HG03095 (cell line): ENCODE results near the gene CHMP1A.

Source experiments
- ATAC-seq: cut with Tn5 transposase; IDR thresholded peaks from one replicate; pipeline ENCODE4 v1.9.1; 2021; ENCODE audit warnings: moderate library complexity; ENCODE audit not compliant: unreplicated experiment

Gene CHMP1A

DNA sequence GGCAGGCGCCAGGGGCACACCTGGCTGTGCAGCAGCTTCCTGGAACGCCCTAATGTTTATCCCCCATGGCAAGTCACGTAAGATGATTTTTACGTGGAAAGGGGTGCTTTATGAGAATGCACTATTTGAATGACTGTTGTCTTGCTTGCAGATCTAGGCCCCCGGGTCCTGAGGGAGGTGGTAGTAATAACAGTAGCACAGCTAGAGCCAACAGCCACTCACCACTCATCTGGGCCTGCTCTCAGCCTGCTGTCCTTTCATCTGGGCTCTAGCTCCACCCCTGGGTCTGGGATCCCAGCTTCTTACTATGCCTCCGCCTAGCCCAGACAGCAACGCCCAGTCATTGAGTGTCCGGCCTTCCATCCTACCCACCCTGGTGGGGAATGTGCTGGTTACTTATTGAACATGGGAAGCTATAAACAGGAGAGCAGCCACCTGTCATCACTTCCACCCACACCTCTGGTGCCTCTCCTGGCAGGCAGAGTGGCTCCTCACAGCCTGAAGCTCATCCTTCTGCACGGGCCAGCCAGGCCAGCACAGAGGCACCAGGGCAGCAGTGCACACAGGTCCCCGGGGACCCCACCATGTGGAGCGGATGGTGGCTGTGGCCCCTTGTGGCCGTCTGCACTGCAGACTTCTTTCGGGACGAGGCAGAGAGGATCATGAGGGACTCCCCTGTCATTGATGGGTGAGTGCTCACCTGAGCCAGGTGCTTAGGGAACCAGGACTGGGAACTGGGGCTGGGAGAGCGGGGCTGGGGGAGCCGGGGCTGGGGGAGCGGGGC lies 27.5 kb downstream of the CHMP1A start:
- ATAC-seq = no peak

DNA sequence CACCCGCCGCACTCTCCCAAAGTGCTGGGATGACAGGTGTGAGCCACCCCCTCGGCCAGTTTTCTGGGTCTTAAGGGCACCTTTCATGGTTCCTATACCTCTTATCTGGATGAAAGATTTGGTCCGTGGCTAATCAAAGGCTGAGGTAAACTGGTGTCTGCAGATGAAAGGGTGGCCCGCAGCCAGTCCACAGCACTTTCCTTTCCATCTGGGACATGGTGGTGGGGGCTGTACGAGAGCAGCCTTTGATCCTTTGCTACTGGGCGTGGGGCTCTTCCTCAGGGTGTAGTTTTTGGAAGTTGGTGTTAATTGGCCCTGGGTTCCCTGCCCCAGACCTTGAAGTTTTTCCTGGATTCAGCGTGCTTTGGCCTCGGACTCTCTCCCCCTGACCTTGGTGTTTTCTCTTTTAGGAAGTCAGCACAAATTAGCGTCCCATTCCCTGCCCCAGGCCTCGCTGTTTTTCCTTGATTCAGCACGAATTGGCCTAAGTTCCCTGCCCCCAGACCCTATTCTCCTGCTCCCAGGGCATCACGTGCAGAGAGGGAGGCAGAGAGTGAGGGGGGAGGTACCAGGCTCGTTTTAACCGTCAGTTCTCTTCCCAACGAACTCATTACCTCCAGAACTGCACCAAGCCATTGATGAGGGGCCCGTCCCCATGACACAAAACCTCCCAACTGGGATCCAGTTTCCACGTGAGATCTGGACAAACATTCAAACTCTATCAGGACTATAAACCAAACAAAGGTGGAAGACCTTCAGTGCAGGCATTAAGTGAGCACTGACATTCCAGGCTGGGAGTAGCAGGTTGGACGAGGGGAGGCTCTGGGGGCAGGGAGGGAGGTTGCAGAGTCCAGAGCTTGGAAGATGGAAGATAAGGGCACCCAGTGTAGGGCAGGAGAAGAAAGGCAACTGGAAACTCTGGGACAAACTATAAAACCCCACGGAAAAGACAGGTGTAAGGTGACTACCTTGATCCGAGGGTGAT lies 32.4 kb downstream of the CHMP1A start:
- ATAC-seq = no peak

DNA sequence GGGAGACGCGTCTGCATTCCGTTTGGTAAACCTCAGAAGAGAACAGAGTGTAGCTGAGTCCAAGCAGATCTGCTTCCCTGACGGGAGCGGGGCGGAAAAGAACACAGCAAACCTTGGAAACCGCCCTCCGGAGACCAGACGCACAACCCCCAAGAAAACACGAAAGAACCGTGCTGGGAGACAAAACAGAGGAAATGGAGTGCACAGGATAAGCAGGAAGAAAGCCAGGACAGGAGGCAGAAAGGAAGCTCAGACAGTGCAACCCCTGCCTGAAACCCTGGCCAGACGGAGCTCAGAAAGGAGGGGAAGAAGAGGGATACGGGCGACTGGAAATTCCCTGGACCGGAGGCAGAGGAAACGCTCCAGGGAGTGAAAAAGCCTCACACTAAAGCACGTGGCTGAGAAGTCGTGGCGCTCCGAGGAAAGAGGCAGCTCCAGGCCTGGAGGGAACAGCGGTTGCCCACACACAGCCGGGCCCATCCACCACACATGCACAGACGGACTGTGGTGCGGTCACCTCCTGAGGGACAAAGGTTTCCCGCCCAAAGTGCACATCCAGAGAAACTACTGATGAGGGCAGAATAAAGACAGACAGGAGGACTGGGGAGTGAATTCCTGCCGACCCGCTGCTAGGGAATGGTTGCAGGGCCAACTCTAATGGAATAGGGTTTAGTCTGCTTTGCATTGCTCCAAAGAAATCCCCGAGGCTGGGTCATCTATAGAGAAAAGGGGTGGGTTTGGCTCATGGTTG lies 33.8 kb downstream of the CHMP1A start:
- ATAC-seq = no peak

DNA sequence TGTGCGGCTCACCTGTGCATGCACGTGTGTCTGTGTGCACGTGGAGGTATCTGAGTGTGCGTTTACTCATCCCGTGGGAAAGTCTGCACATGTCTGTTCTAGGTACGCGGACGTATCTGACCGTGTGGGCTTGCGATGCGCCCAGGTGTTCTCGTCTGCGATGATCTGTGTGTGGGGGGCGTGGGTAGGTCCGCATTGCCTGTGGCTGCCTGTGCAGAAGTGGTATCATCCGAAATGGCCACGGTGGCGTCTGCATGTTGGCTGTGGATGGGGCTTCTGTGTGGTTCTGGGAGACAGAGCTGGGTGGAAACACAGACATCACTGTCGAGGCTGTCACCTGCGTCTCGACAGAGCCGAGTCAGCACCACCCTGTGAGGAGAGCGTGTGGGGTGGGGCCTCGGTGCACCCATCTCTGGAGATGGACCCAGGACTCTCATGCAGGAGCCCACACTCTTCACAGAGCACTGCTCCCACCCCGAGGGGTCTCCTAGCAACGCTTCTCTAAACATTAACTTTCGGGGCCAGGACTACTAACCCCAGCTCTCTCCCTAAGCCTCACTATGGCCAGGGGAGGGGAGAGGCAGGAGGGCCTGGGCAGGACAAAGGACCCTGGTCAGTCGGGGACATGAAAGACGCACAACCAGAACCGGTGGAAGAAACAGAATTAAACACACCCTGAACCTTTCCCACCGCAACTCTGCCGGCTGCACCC lies 35.7 kb downstream of the CHMP1A start:
- no peak for ATAC-seq

DNA sequence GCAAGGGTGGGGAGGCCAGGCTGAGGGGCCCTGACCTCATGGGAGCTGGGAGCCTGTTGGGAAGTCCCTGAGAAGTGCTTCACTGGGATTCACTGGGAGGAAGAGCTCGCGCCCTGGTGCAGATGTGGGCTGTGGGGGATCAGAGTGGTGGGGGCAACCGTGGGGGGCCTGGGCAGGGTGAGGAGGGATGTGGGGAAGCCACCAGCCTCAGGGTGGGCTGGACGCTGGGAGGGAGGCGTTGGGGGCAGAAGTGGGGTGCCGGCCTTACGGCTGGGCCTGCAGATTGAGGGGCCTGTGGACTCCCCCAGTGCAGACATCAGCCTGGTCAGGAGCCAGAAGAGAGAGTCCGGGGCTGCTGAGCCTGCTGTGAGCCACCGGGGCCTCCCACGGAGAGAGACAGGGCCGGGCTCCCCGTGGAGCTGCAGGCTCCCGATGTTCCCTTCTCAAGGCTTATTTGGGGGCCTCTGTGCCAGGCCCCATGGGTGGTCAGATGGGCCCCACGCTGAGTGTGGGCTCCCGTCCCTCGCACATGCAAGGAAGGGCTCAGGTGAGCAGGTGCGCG lies 36.3 kb downstream of the CHMP1A start:
- no peak for ATAC-seq

DNA sequence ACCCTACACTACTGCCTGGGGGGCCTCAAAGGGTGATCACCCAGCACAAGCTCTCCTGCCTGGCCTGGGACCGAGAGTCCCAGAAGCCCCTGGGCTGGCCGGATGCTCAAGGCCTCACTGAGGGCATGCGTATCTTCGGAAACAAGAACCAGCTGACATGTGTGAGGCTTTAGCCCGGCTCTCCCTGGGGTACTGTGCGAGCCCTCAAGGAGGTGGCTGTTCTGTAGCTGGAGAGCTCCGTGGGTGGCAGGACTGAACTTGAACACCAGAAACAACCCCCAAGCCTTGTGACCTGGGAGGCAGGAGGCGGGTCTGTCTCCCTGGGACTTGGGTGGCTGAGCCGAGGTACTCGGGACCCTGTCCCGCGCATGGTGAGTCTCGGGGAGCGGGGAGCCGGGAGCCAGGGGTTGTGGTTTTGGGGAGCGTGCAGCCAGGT lies 37.1 kb downstream of the CHMP1A start:
- ATAC-seq = no peak

DNA sequence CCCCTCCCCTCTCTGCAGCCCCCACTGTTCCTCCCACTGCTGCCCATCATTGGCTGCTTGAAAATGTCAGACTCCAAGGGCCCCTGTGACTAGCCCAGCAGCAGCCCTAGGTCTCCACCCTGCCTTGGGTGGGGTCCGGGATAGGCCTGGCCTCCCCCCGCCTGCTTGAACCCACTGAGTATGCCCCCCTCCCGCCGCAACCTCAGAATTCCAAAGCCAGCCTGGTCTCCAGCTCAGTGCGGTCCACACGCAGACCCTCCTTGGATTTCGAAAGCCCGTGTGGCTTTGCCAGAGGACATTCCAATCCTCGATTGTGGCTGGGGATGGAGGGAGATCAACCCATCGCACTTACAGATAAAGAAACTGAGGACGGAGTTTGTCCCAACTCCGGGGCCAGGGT lies 37.7 kb downstream of the CHMP1A start:
- ATAC-seq = no peak

DNA sequence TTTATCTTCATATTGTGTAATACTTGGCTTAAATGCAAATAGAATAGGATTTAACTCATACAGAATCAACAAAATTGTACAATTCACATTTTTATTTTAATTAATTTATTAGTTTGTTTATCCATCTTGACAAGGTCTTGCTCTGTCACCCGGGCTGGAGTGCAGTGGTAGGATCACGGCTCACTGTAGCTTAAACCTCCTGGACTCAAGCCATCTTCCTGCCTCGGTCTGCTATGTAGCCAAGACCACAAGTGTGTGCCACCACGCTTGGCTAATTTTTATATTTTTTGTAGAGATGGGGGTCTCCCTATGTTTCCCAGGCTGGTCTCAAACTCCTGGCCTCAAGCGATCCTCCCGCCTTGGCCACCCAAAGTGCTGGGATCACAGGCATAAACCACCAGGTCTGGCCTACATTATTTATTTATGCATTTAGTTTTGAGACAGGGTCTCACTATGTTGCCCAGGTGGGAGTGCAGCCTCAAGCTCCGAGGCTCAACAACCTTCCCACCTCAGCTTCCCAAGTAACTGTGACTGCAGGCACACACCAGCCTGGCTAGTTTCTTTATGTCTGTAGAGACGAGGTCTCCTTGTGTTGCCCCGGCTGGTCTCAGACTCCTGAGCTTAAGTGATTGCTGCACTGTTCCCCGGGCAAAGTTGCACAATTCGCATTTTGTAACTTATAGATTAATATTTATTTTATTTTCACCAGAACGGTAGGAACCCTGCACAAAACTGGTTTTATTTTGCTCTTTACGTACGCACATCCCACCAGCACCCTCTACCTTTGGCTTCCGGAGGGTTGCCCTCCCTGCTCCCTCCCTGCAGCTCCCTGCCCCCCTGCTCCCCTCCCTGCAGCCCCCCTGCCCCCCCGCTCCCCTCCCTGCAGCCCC lies 39.2 kb downstream of the CHMP1A start:
- ATAC-seq = no peak

DNA sequence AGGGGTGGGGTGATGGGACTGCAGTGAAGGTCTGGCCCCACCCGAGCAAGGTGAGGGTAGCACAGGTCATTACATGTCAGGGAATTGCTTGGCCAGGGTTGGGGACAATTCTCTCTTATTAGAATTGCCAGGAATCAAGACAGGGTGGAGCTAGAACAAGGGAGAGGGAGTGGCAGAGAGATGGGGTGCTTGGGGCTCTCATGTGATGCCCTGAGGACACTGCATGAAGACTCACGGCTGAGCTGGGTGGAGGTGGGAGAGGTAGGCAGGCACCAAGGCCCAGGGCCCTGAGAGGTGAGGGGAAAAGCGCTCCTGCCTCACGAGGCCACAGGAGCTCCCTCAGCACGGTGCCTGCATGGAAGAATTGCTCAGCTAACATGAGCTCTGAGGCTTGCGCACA lies 40.5 kb downstream of the CHMP1A start:
- no peak for ATAC-seq

DNA sequence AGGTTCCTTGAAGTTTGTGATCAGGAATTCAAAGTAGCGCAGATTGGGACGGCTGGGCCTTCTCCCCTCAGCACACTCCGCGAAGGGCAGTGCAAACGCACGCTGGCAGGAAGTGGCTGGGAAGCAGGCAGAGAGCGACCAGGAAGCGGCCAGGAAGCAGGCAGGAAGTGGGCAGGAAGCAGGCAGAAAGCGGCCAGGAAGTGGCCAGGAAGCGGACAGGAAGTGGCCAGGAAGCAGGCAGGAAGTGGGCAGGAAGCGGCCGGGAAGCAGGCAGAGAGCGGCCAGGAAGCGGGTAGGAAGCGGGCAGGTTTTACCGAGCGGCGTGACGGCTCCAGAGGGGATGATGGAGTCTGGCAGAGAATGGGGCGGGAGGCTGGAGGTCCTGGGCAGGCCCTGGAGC lies 40.9 kb downstream of the CHMP1A start:
- no peak for ATAC-seq

DNA sequence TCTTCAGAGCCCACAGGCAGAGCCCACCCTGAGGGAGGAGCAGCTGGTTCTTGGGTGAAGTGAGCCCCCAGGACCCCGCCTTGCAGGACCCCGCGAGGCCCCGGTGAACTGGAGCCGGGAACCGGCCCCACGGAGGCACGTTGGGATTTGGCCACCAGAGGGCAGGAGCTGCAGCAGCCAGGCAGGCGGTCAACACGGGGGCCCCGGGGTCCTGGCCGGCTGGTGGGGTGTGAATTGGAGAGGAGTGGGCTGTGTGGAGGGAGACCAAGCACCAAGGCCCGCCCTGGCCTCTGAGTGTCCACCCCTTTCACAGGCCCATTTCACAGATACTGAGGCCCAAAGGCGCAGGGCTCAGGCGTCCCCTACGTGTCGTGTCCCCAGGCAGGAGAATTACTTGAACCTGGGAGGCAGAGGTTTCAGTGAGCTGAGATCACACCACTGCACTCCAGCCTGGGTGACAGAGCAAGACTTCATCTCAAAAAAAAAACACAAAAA lies 41.9 kb downstream of the CHMP1A start:
- no peak for ATAC-seq

DNA sequence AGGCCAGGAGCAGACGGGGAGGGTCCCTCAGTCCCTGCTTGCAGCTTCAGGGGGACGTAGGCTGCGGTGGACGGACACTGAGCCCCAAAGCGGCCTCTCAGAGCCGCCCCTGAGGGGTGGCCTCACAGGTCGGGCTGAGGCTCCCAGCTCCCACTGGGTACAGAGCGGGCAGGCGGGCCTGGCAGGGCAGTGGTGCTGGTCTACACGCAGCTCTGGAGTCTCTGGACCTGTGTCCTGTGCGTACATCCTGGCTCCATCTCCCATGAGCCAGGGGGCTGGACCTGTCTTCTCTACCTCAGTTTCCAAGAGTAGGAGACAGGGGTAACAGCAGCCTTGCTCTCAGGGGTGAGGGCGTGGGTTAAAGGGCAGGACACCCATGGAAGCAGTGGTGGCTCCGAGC lies 42.3 kb downstream of the CHMP1A start:
- ATAC-seq = no peak

DNA sequence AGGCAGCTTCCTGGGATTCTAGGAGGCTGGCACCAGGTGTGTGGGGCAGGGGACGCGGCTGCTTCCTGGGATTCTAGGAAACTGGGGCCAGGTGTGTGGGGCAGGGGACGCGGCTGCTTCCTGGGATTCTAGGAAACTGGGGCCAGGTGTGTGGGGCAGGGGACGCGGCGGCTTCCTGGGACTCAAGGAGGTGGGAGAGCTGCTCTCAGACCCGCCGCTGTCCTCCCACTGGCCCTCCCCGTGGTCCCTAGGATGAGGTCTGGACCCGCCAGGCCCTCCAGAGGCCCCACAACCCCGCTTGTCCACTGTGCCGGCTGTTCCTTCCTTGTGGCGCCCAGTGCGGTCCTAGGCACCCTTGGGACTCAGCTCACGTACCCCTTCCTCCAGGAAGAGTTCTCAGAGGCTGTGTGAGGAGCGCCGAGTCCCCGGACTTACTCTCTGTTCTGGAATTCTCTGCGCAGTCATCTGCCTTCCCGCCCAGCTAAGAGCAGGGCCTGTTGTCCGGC lies 43.5 kb downstream of the CHMP1A start:
- no peak for ATAC-seq

DNA sequence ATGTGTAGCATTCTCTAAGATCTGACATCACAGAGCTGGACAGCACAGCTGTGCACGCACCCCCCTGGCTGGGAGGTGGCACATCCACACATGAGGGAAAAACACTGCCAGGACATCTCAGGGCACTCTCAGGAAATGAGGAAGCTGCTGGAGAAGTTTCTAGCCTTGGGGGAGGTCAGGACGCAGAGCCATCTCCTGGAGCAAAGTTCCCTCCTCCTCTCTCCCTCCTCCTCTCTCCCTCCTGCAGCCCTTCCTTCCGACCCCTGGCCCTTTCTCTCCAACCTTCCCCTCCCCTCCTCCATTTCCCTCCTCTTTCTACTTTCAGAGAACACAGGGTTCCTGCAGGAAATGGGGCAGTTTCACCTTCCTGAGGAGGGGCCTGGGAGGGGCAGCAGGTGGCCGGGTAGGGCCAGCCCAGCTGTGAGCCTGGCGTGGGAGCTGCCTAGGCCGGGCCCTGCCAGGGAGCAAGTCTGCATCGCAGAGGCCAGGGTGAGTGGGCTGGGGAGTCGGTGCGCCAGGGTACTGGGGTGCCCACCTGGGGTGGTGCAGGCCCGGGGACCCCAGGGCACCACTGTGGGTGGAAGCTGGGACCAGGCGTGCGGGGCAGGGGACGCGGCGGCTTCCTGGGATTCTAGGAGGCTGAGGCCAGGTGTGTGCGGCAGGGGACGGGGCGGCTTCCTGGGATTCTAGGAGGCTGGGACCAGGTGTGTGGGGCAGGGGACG lies 44.1 kb downstream of the CHMP1A start, which contains the start of gene DPEP1:
Gene DPEP1 (plus strand): TSS at position 412 of the 723 bp plus-strand sequence. CDS start 16,769 bp downstream, outside the sequence.
- ATAC-seq = no peak

DNA sequence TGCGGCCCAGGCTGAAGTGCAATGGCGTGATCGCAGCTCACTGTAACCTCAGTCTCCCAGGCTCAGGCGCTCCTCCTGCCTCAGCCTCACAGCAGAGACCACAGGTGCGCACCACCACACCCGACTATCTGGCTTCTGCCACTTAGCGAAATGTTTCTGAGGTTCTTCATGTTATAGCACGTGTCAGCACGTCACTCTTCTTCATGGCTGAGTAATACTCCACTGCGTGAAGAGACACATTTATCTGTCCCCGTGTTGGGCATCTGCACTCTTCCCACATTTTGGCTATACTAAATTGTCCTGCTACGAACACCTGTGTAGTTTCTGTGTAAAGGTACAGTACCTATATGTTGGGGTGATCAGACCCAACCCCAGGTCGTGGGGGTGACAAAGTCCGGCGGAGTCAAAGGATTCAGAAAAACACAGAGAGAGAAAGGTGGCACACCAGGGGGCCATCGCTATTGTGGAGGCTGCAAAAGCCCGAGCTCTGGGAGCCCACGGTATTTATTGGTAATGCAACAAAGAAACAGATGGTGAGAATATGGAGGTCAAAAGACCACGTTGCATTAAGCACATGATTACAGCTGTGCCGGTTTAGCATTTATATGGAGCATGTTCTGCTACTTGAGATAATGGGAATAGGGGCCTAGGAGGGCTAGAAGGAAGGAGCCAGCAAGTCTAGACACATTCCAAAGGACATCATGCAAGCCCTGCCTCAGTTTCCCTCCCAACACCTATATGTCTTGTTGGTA lies 44.9 kb downstream of the CHMP1A start:
- no peak for ATAC-seq

DNA sequence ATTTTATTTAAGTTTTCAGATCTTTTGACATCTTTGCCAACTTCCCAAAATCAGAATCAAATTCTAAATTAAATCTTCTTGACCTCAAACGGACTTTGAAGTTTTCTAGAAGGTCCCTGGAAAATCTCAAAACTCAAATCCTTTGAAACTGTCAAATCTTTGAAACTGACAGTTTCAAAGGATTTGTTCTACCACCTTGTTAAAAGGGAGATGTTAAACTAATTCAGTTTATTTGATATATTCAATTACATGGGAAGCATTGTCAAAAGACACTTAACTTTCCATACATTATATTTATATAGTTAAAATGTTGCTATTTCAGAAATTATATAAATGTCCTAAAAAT lies 47.4 kb downstream of the CHMP1A start:
- no peak for ATAC-seq

DNA sequence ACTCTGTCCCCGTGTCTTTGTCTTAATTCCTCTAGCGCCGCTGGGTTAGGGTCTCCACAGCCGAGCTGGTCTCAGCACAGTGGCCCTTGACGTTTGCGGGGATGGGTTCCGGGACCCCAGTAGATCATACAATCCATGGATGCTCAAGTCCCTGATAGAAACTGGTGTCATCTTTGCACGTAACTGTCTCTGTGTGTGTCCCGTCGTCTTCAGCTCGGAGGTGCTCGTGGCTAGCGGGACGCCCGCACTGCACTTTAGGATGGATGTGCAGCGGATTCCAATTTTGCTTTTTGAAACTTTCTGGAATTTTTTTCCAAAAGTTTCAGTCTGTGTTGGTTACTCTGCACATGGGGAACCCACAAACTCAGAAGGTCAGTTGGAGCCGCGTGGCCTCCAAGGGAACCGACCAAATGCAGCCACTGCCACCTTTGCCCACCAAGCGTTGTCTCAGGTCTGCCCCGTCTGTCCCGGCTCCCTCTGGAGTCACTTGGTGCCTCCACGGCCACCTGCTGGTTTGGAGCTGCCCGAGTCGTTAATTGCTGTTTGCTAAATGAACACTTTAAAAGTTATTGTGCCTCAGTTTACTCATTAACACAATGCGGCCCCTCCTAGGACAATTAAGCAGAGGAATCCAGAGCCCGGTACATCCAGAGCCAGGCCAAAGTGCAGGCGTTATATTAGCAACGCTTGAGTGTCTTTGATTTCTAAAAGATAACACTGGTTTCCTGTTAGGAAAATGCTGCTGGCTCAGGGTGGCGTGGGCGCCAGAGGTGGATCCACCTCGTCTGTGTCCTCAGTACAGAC lies 49.4 kb downstream of the CHMP1A start:
- ATAC-seq = no peak
